Hepatocyte (in vitro differentiated cells): ENCODE measurements around the gene NUBP2. TPM values are rescaled to one million over a fixed set of nuclear protein-coding genes. Genes with fewer than 3 reads are reported as not detected.

ENCODE experiments used
- DNase-seq: peaks from one replicate; pipeline ENCODE4 v3.0.0-alpha.2; 2016; ENCODE audit warnings: low spot score
- H2AFZ ChIP-seq: fragments of 200-600 bp; sonication (generic); 2 replicates; pipeline ENCODE4 v1.6.0; 2016; ENCODE audit warnings: antibody characterized with exemption, mild to moderate bottlenecking
- H3K27ac ChIP-seq: fragments of 200-600 bp; sonication (generic); 2 replicates; pipeline ENCODE4 v1.5.1; 2016; ENCODE audit warnings: mild to moderate bottlenecking
- H3K27me3 ChIP-seq: fragments of 200-600 bp; sonication (generic); 2 replicates; pipeline ENCODE4 v1.6.1; 2016
- H3K36me3 ChIP-seq: fragments of 200-600 bp; sonication (generic); replicated peaks from 2 replicates; pipeline ENCODE4 v1.5.1; 2016; ENCODE audit warnings: low read depth; ENCODE audit not compliant: insufficient read depth
- H3K4me1 ChIP-seq: fragments of 200-600 bp; sonication (generic); 2 replicates; pipeline ENCODE4 v1.5.1; 2016; ENCODE audit warnings: mild to moderate bottlenecking, moderate library complexity; ENCODE audit not compliant: insufficient read depth
- H3K4me2 ChIP-seq: fragments of 200-600 bp; sonication (generic); 2 replicates; pipeline ENCODE4 v1.6.0; 2016
- H3K4me3 ChIP-seq: fragments of 200-600 bp; sonication (generic); 2 replicates; pipeline ENCODE4 v1.5.1; 2016; ENCODE audit warnings: mild to moderate bottlenecking
- H3K79me2 ChIP-seq: fragments of 200-600 bp; sonication (generic); 2 replicates; pipeline ENCODE4 v1.6.0; 2017; ENCODE audit warnings: mild to moderate bottlenecking
- H3K9me2 ChIP-seq: fragments of 200-600 bp; sonication (generic); replicated peaks from 2 replicates; pipeline ENCODE4 v1.6.0; 2017; ENCODE audit warnings: mild to moderate bottlenecking; ENCODE audit not compliant: insufficient read depth
- H3K9me3 ChIP-seq: fragments of 200-600 bp; sonication (generic); 2 replicates; pipeline ENCODE4 v1.5.1; 2016; ENCODE audit warnings: low read depth, mild to moderate bottlenecking
- H4K20me1 ChIP-seq: fragments of 200-600 bp; sonication (generic); 2 replicates; pipeline ENCODE4 v1.6.0; 2016; ENCODE audit warnings: mild to moderate bottlenecking; ENCODE audit not compliant: insufficient read depth, poor library complexity, severe bottlenecking
- CTCF ChIP-seq: fragments of 200-600 bp; sonication (generic); IDR thresholded peaks from 2 replicates; pipeline ENCODE4 v1.5.1; 2016; ENCODE audit warnings: antibody characterized with exemption, mild to moderate bottlenecking; ENCODE audit not compliant: poor library complexity
- EZH2 ChIP-seq: fragments of 200-600 bp; sonication (generic); IDR thresholded peaks from 2 replicates; pipeline ENCODE4 v1.6.1; 2016; ENCODE audit warnings: antibody characterized with exemption, mild to moderate bottlenecking, borderline replicate concordance
- EZH2phosphoT487 ChIP-seq: fragments of 200-600 bp; sonication (generic); IDR thresholded peaks from one replicate; pipeline ENCODE4 v1.6.1; 2018; ENCODE audit warnings: antibody characterized with exemption, mild to moderate bottlenecking, low read depth, moderate library complexity; ENCODE audit not compliant: unreplicated experiment, severe bottlenecking
- WGBS: methylation state at CpG from one replicate; pipeline ENCODE4 v1.1.6; 2016; ENCODE audit warnings: low lambda C conversion rate; ENCODE audit errors: missing lambda C conversion rate; 5-methylcytosine and 5-hydroxymethylcytosine counted together
- polyA plus RNA-seq: library from polyadenylated mRNA; unstranded; fragments of >200 nt; fragmentation: Nextera tagmentation; extraction: Ambion mirVana; gene quantifications from 2 replicates; pipeline ENCODE4 v1.2.1, GENCODE V29; 2016
- total RNA-seq: library from RNA; depleted of rRNA; stranded (reverse); fragments of >200 nt; gene quantifications from 2 replicates; pipeline ENCODE4 v1.2.3, GENCODE V29; 2014

Gene NUBP2
- total and polyA plus RNA-seq, 2 experiments from 2014 or later: 85.4 to 101 TPM

GRCh38 chr16:1779741-1780676 lies 2.8 kb upstream of the NUBP2 start:
- peaks cover 40% of the 10 kb centered on the region for H3K79me2 ChIP-seq
- H3K4me3 ChIP-seq: no peak overlapping the region
- TF ChIP-seq CTCF (no peak), EZH2 (no peak), EZH2phosphoT487 (no peak)
- no peaks in the 10 kb centered on the region for H3K9me3 ChIP-seq
- peak overlapping the region; percentile 97 for H3K4me2 ChIP-seq
- H3K9me2 ChIP-seq: no peaks in the 10 kb centered on the region
- H3K27me3 ChIP-seq: no peaks in the 10 kb centered on the region
- H3K4me1 ChIP-seq: peaks cover 9% of the 10 kb centered on the region
- H2AFZ ChIP-seq: no peak overlapping the region
- H4K20me1 ChIP-seq: peaks cover 4% of the 10 kb centered on the region
- no peaks in the 10 kb centered on the region for H3K36me3 ChIP-seq
- H3K27ac ChIP-seq: no peak overlapping the region
- no peak for DNase-seq
- WGBS: 92% methylated on average over 25 of the region's 27 CpGs

DNA sequence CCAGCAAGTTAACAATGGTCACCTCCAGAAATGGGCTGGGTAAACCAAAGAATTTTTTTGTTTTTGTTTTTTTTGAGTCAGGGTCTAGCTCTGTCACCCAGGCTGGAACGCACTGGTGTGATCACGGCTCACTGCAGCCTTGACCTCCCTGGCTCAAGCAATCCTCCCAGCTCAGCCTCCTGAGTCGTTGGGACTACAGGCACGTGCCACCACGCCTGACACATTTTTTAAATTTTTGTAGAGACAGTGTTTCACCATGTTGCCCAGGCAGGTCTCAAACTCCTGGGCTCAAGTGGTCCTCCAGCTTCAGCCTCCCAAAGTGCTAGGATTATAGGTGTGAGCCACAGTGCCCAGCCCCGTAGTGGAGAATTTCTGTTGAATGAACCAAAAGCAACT lies 2.1 kb upstream of the NUBP2 start:
- Histone ChIP-seq H3K36me3 (no peaks in the 10 kb centered on the region), H3K27me3 (no peaks in the 10 kb centered on the region), H3K4me3 (no peak overlapping the region), H3K9me2 (no peaks in the 10 kb centered on the region), H3K9me3 (no peaks in the 10 kb centered on the region), H3K27ac (peak overlapping the region; percentile 62), H2AFZ (no peak overlapping the region), H3K4me2 (peak overlapping the region; percentile 97), H4K20me1 (peaks cover 5% of the 10 kb centered on the region), H3K79me2 (peaks cover 41% of the 10 kb centered on the region), H3K4me1 (peaks cover 9% of the 10 kb centered on the region)
- no peak for DNase-seq
- no peak for TF ChIP-seq EZH2phosphoT487
- no peak for TF ChIP-seq CTCF
- TF ChIP-seq EZH2: no peak
- WGBS: 88% methylated on average over 6 of the region's 6 CpGs

DNA sequence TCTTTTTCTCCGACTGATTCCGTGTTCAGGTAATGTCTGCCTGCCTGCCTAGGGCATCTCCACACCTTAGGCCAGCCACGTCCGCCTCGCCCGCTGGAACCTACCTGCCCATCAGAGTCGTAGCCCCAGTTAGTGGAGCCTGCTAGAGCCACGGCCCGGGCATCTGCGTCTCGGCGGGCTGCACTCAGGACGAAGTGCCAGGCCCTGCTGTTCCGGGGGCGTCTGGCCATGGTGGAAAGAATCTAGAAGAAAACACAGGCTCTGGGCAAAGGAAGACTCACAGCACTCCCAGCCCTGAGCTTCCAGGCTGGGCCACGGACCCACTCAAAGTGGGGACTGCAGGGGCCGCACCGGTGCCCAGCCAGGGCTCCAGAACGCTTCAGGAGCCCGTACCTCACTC lies 1.5 kb upstream of the NUBP2 start:
- no peak for DNase-seq
- WGBS: 80% methylated on average over 20 of the region's 20 CpGs
- Histone ChIP-seq H3K36me3 (no peaks in the 10 kb centered on the region), H3K79me2 (peaks cover 47% of the 10 kb centered on the region), H3K4me1 (peaks cover 9% of the 10 kb centered on the region), H3K9me2 (no peaks in the 10 kb centered on the region), H3K9me3 (no peaks in the 10 kb centered on the region), H4K20me1 (peaks cover 10% of the 10 kb centered on the region), H3K4me3 (peak overlapping the region; percentile 17), H3K27ac (peak overlapping the region; percentile 62), H2AFZ (no peak overlapping the region), H3K4me2 (peak overlapping the region; percentile 97), H3K27me3 (no peaks in the 10 kb centered on the region)
- TF ChIP-seq CTCF (no peak), EZH2 (no peak), EZH2phosphoT487 (no peak)
